Aorta (tissue), 5 donors: ENCODE data around the gene EXOC4. TPM values are rescaled to one million over a fixed set of nuclear protein-coding genes. Genes with fewer than 3 reads are reported as not detected.

Source experiments
- ATAC-seq: fragments of 200-7000 bp; cut with Tn5 transposase; one replicate; pipeline ENCODE4 v1.9.1; 2022; ENCODE audit warnings: moderate library complexity; ENCODE audit not compliant: low FRiP score
- DNase-seq, 2 donors: peaks; one replicate each; pipeline ENCODE4 v3.0.0-alpha.2; 2020
- H3K27ac ChIP-seq, 2 donors: one replicate each; pipeline ENCODE4 v1.5.1; 2013; ENCODE audit warnings: low read length in 2 of 2, mild to moderate bottlenecking in 2 of 2, moderate library complexity in 2 of 2, control low read depth in 1 of 2, inconsistent platforms in 1 of 2, low read depth in 1 of 2
- H3K27me3 ChIP-seq, 2 donors: one replicate each; pipeline ENCODE4 v1.6.1; 2013; ENCODE audit warnings: control low read depth in 1 of 2, low read length in 1 of 2, mild to moderate bottlenecking in 1 of 2, moderate library complexity in 1 of 2; ENCODE audit not compliant: insufficient read depth in 2 of 2, control insufficient read depth in 1 of 2
- H3K36me3 ChIP-seq, 2 donors: one replicate each; pipeline ENCODE4 v1.6.1; 2013; ENCODE audit warnings: control low read depth in 1 of 2, low read length in 1 of 2, mild to moderate bottlenecking in 1 of 2; ENCODE audit not compliant: insufficient read depth in 2 of 2, control insufficient read depth in 1 of 2
- H3K4me1 ChIP-seq, 2 donors: one replicate each; pipeline ENCODE4 v1.6.1; 2013; ENCODE audit warnings: low read length in 2 of 2, control low read depth in 1 of 2, mild to moderate bottlenecking in 1 of 2, moderate library complexity in 1 of 2; ENCODE audit not compliant: insufficient read depth in 2 of 2, control insufficient read depth in 1 of 2
- H3K4me3 ChIP-seq, 2 donors: one replicate each; pipeline ENCODE4 v1.5.1; 2013; ENCODE audit warnings: low read length in 2 of 2, control low read depth in 1 of 2, mild to moderate bottlenecking in 1 of 2
- H3K9me3 ChIP-seq: one replicate; pipeline ENCODE4 v1.6.1; 2013; ENCODE audit warnings: mild to moderate bottlenecking, low read length; ENCODE audit not compliant: control insufficient read depth
- WGBS, 2 donors: extraction: QIAGEN DNeasy Blood & Tissue Kit; methylation state at CpG; one replicate each; pipeline ENCODE4 v1.1.7; 2013; 5-methylcytosine and 5-hydroxymethylcytosine counted together
- intact Hi-C, 2 donors: fragments of 100-400 bp; cut with DNase I; formaldehyde crosslinking; loops; one replicate each; pipeline versions ENCODE4 v1.14.2 to v1.15.0; 2022
- polyA plus RNA-seq, 2 donors: library from polyadenylated mRNA; stranded (reverse); fragments of 200-250 nt; gene quantifications; one replicate each; pipeline ENCODE4 v1.2.3, GENCODE V29; 2013
- total RNA-seq, 2 donors: library from RNA; stranded (reverse); fragmentation: NEBNext Ultra II Directional; extraction: Animal tissue kit (Norgen Biotek cat#: 25700); gene quantifications; one replicate each; pipeline ENCODE4 v1.2.1, GENCODE V29; 2021
- donor health status: healthy with polysubstance abuse.
- donor health status: Bipolar disorder and iron deficiency.
- donor health status: DM: no; HTN: no; CAD: no.
- donor health status: DM: no; HTN: no; CAD: no.
- donor health status: DM: yes; HTN: yes; CAD: no.

Gene EXOC4
- total and polyA plus RNA-seq, 4 donors, result 19.9 to 109 (median 45.9) TPM

DNA sequence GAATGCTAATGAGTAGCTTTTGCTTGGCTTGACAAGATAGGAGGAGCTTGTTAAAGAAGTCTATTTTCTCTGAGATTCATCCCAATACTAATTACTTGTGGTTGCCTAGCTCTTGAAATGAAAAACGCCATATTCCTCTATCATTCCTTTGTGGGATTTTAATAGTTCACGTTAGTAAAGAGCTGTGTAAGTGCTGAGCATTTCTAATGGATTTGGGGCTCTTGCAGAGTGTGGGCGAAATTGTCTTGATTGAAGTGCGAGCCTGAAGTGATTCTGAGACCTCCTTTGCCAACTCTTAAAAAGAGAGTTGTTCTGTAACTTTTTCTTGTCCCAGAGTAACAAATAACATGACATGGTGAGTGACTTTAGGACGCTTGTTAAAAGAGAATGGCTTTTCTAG is 45.2 kb downstream of the EXOC4 start:
- 97 to 98% methylated on average over 5 of the region's 5 CpGs for WGBS, 2 donors
- Histone ChIP-seq H3K4me3 (no peak overlapping the region), H3K36me3 (no peaks in the 10 kb centered on the region), H3K27ac (no peak overlapping the region), H3K4me1 (peaks cover 0 to 3% of the 10 kb centered on the region in 2 donors), H3K9me3 (no peaks in the 10 kb centered on the region), H3K27me3 (no peaks in the 10 kb centered on the region)
- intact Hi-C loops, result no loop called here
- ATAC-seq (no peak), DNase-seq (no peak)

DNA sequence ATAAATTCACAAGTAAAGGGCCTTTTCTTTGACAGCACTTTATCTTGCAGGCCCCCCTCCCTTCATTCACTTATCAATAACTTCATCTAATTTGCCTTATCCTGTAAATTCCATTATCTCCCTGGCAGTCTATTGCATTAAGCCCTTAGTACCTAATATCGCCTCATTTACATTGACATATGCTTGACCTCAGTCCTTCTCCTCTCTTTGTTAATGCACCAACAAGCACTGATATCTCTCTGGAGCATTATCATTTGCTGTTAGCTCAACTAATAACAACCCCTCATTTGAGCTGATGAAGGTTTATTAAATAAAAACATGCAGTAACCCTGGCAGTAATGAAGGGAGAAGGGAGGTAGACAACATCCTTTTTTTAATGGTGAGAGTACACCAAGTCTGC is 46.8 kb downstream of the EXOC4 start:
- no peak overlapping the region for H3K27ac ChIP-seq
- WGBS, 2 donors, result 95 to 97% methylated on average over 1 of the region's 1 CpG
- DNase-seq (no peak), ATAC-seq (no peak)
- peaks cover 0 to 3% of the 10 kb centered on the region in 2 donors for H3K4me1 ChIP-seq
- H3K9me3 ChIP-seq, result no peaks in the 10 kb centered on the region
- H3K36me3 ChIP-seq, result no peaks in the 10 kb centered on the region
- H3K27me3 ChIP-seq, result no peaks in the 10 kb centered on the region
- intact Hi-C loops, result no loop called here
- no peak overlapping the region for H3K4me3 ChIP-seq

DNA sequence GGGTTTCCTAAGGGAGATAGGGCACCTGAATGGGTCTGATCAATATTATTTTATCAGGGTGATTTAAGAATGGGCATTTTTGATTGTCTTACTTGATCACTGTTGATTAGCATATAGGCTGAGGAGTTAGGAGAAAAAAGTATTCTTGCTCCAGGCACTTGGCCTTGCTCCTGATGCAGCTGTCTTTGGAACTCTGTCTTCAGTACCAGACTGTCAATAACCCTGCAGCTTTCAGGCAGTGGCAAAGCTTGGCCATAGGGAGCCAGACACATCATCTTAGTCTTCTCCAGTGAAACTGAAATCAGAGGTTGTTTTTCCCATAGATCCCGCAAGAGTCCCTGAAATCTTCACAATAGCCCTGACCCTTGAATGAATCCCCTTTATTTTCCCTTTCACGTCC is 47.2 kb downstream of the EXOC4 start:
- Histone ChIP-seq H3K9me3 (no peaks in the 10 kb centered on the region), H3K4me3 (no peak overlapping the region), H3K4me1 (peaks cover 0 to 3% of the 10 kb centered on the region in 2 donors), H3K27ac (no peak overlapping the region), H3K36me3 (no peaks in the 10 kb centered on the region), H3K27me3 (no peaks in the 10 kb centered on the region)
- no peak for ATAC-seq
- 99 to 100% methylated on average over 2 of the region's 2 CpGs for WGBS, 2 donors
- intact Hi-C loops, result no loop called here
- DNase-seq, result no peak

DNA sequence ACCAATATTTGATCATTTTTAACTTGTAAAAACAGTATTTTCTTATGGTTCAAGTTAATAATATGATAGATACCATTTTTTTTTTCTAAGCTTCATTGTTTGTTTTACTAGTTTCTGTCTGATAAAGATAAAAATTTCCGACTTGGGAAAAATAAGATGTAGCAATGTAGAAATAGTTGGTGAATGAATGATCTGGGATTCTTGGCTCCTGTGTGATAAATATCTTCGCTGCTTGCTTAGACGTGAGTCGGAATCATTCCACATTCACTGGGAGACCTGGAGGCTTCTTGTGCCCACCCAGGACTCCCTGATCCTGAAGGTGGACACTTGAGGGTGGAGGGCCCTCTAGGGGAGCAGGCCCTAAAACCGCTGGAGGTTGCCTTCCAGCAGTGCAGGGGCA is 47.9 kb downstream of the EXOC4 start:
- Histone ChIP-seq H3K27ac (no peak overlapping the region), H3K9me3 (no peaks in the 10 kb centered on the region), H3K4me1 (no peaks in the 10 kb centered on the region), H3K36me3 (no peaks in the 10 kb centered on the region), H3K4me3 (no peak overlapping the region), H3K27me3 (no peaks in the 10 kb centered on the region)
- 81 to 84% methylated on average over 5 of the region's 5 CpGs for WGBS, 2 donors
- intact Hi-C loops, result no loop called here
- DNase-seq (no peak), ATAC-seq (no peak)

DNA sequence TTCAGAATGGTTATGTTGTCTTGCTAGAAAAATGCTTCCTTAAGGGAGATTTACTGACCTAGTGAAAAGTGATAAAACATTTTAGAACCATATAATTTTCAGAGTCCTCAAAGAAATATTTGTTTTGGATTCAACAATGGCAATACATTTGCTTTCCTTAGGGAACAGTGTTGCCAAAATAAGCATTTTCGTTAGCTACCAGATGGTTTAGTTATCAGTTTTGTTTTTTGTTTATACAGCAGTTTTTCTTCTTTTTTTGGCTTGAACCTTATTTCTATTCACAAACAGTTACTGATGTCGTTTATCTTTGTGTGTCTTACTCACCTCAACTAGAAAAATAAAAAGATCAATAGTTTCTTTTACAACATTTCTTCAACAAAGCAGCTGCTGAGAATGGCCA is 48.6 kb downstream of the EXOC4 start:
- no peaks in the 10 kb centered on the region for H3K9me3 ChIP-seq
- H3K4me1 ChIP-seq, result no peaks in the 10 kb centered on the region
- DNase-seq (no peak), ATAC-seq (no peak)
- H3K27ac ChIP-seq, result no peak overlapping the region
- H3K4me3 ChIP-seq, result no peak overlapping the region
- H3K36me3 ChIP-seq, result peaks cover 0 to 3% of the 10 kb centered on the region in 2 donors
- H3K27me3 ChIP-seq, result no peaks in the 10 kb centered on the region
- 19 to 25% methylated on average over 2 of the region's 2 CpGs for WGBS, 2 donors
- intact Hi-C loops, result no loop called here

DNA sequence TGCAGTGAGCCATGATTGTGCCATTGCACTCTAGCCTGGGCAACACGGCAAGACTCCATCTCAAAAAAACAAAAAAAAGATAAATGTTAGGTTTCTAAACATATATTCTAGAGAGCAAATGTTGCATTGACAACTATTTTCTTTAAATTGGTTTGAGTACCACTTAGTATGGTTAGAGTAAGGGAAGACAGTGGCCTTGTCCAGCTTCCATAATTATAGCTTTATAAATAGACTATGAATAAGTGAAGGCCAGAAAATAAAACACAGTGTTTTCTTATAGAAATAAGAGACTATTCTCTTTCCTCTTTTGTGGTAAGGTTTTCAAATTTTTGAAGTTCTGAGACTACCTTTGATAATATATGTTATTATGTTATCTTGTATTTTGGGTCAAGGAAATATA is 50.5 kb downstream of the EXOC4 start:
- no peak overlapping the region for H3K27ac ChIP-seq
- H3K27me3 ChIP-seq, result no peaks in the 10 kb centered on the region
- DNase-seq (no peak), ATAC-seq (no peak)
- intact Hi-C loops, result no loop called here
- H3K4me3 ChIP-seq, result no peak overlapping the region
- no peaks in the 10 kb centered on the region for H3K4me1 ChIP-seq
- WGBS, 2 donors, result 100% methylated on average over 1 of the region's 1 CpG
- peaks cover 3 to 6% of the 10 kb centered on the region in 2 donors for H3K36me3 ChIP-seq
- no peaks in the 10 kb centered on the region for H3K9me3 ChIP-seq

DNA sequence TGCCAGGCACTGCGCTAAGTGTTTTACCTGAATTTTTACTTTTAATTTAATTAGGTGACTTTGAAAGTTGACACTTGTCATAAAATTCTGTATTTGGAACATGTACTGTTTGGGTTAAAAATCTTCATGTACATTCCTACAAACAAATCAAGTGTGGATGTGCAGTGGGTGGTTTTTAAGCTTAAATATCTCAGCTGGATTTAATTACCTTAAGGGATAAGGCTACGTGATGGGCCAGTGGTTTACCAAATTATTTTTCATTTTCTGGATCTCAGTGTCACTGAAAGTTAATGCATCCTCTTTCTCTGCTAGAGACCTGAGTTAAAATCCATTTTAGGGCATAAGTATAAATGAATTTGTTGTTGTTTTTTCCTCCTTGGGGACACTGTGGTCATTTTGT is 51.1 kb downstream of the EXOC4 start:
- intact Hi-C loops, result no loop called here
- ATAC-seq, result no peak
- 96 to 97% methylated on average over 2 of the region's 2 CpGs for WGBS, 2 donors

DNA sequence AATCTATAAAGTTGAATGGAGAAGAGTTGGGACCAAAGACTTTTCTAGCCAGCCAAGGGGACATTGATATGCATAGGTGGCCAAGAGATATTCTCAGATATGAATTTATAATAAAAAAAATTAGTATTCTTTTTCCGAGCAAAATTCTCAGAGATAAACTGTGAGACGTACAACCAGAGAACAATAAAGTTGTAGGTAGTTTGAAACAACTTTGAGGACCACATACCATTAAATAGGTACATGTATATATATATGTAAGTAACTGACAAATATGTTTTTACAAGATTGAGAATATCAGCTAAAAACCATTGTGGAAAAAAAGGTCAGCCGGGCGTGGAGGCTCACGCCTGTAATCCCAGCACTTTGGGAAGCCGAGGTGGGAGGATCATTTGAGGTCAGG is 56.5 kb downstream of the EXOC4 start:
- Histone ChIP-seq H3K36me3 (peaks cover 3 to 6% of the 10 kb centered on the region in 2 donors), H3K27me3 (no peaks in the 10 kb centered on the region), H3K4me3 (no peak overlapping the region), H3K4me1 (no peaks in the 10 kb centered on the region), H3K27ac (no peak overlapping the region), H3K9me3 (no peaks in the 10 kb centered on the region)
- ATAC-seq (no peak), DNase-seq (no peak)
- intact Hi-C loops, result no loop called here
- 98 to 99% methylated on average over 6 of the region's 6 CpGs for WGBS, 2 donors

More for the DNA sequence above, 51.1 kb downstream of the EXOC4 start:
- no peaks in the 10 kb centered on the region for H3K27me3 ChIP-seq
- H3K27ac ChIP-seq, result no peak overlapping the region
- H3K36me3 ChIP-seq, result peaks cover 3 to 6% of the 10 kb centered on the region in 2 donors
- DNase-seq, result no peak
- H3K9me3 ChIP-seq, result no peaks in the 10 kb centered on the region
- H3K4me1 ChIP-seq, result no peaks in the 10 kb centered on the region
- H3K4me3 ChIP-seq, result no peak overlapping the region

DNA sequence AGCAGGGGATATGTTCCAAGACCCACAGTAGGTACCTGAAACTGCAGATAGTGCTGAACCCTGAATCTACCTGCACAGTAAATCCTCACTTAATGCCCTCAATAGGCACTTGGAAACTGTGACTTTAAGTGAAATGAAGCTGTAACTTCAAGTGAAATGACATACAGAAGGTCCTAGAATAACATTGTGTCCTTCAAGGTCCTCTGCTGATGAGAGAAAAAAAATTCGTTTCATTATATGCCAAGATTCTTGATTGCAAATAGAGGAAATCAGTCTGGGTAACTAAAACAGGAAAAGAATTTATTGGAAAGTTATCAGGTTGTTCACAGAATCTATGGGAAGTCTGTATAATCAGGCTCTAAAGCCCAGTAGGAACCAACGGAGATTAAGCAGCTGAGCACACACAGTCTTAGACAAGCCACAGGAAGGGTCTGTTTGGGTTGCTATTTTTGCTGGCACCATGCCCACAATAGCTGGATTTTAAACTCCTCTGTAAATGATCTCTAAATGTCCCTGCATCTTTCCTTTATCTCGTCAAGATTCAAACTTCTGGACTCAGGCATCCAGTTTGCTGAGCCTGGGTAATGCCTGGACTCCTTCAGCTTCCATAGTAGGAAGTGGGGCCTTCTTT is 57.5 kb downstream of the EXOC4 start:
- ATAC-seq (no peak), DNase-seq (no peak)

More for the DNA sequence above, 57.5 kb downstream of the EXOC4 start:
- Histone ChIP-seq H3K27ac (no peak overlapping the region), H3K4me3 (no peak overlapping the region), H3K27me3 (no peaks in the 10 kb centered on the region), H3K4me1 (no peaks in the 10 kb centered on the region), H3K36me3 (peaks cover 3 to 6% of the 10 kb centered on the region in 2 donors), H3K9me3 (no peaks in the 10 kb centered on the region)
- intact Hi-C loops, result no loop called here
- 39 to 44% methylated on average over 3 of the region's 3 CpGs for WGBS, 2 donors
